ENCODE results near the gene MRGPRD. TPM values are rescaled to one million over a fixed set of nuclear protein-coding genes. Genes with fewer than 3 reads are reported as not detected.
"Not testable (repeated sequence)": the region's sequence is repeated elsewhere in the genome, so short reads cannot be mapped to it uniquely, and the experiment has no call there.

MRGPRD gene
- total RNA-seq, 1 experiment from 2014 or later: not detected

GRCh38 chr11:68977781-68978625, 2.8 kb downstream of the MRGPRD start:
- no peak for DNase-seq (ENCODE audit: low read depth)
- in situ Hi-C loops (cut with HindIII; ENCODE audit: low pct_unique_long_range_greater_than_20kb, low sequenced_read_pairs): no loop called here

- in situ Hi-C loops (cut with HindIII; ENCODE audit: low pct_unique_long_range_greater_than_20kb, low sequenced_read_pairs): no loop called here
Measured at GRCh38 chr11:68976563-68976962, 4.2 kb downstream of the MRGPRD start.

GRCh38 chr11:68976095-68976494, 4.7 kb downstream of the MRGPRD start:
- no peak for DNase-seq (ENCODE audit: low read depth)
- in situ Hi-C loops (cut with HindIII; ENCODE audit: low pct_unique_long_range_greater_than_20kb, low sequenced_read_pairs): no loop called here

More at GRCh38 chr11:68976563-68976962, 4.2 kb downstream of the MRGPRD start:
- no peak for DNase-seq (ENCODE audit: low read depth)

- in situ Hi-C loops (cut with HindIII; ENCODE audit: low pct_unique_long_range_greater_than_20kb, low sequenced_read_pairs): no loop called here
- DNase-seq (ENCODE audit: low read depth): peak; percentile 54
Measured at GRCh38 chr11:68974421-68975194, 6.2 kb downstream of the MRGPRD start.

GRCh38 chr11:68973706-68974105, 7.1 kb downstream of the MRGPRD start:
- in situ Hi-C loops (cut with HindIII; ENCODE audit: low pct_unique_long_range_greater_than_20kb, low sequenced_read_pairs); DNase-seq (ENCODE audit: low read depth): not testable (repeated sequence)

- in situ Hi-C loops (cut with HindIII; ENCODE audit: low pct_unique_long_range_greater_than_20kb, low sequenced_read_pairs): no loop called here
Measured at GRCh38 chr11:68973219-68973618, 7.6 kb downstream of the MRGPRD start.

GRCh38 chr11:68970921-68971636, 9.7 kb downstream of the MRGPRD start:
- in situ Hi-C loops (cut with HindIII; ENCODE audit: low pct_unique_long_range_greater_than_20kb, low sequenced_read_pairs): no loop called here
- DNase-seq (ENCODE audit: low read depth): no peak

More at GRCh38 chr11:68973219-68973618, 7.6 kb downstream of the MRGPRD start:
- DNase-seq (ENCODE audit: low read depth): no peak

GRCh38 chr11:68969386-68969785, 11.4 kb downstream of the MRGPRD start:
- in situ Hi-C loops (cut with HindIII; ENCODE audit: low pct_unique_long_range_greater_than_20kb, low sequenced_read_pairs): no loop called here
- no peak for DNase-seq (ENCODE audit: low read depth)

- in situ Hi-C loops (cut with HindIII; ENCODE audit: low pct_unique_long_range_greater_than_20kb, low sequenced_read_pairs): no loop called here
Measured at GRCh38 chr11:68968306-68969250, 12.2 kb downstream of the MRGPRD start.

GRCh38 chr11:68966894-68967780, 13.6 kb downstream of the MRGPRD start:
- in situ Hi-C loops (cut with HindIII; ENCODE audit: low pct_unique_long_range_greater_than_20kb, low sequenced_read_pairs): no loop called here
- no peak for DNase-seq (ENCODE audit: low read depth)

More at GRCh38 chr11:68968306-68969250, 12.2 kb downstream of the MRGPRD start:
- DNase-seq (ENCODE audit: low read depth): no peak

GRCh38 chr11:68965901-68966853, 14.6 kb downstream of the MRGPRD start:
- no peak for DNase-seq (ENCODE audit: low read depth)
- in situ Hi-C loops (cut with HindIII; ENCODE audit: low pct_unique_long_range_greater_than_20kb, low sequenced_read_pairs): no loop called here

- in situ Hi-C loops (cut with HindIII; ENCODE audit: low pct_unique_long_range_greater_than_20kb, low sequenced_read_pairs): no loop called here
- no peak for DNase-seq (ENCODE audit: low read depth)
Measured at GRCh38 chr11:68963779-68964178, 17.0 kb downstream of the MRGPRD start.

- in situ Hi-C loops (cut with HindIII; ENCODE audit: low pct_unique_long_range_greater_than_20kb, low sequenced_read_pairs): no loop called here
- DNase-seq (ENCODE audit: low read depth): no peak
Measured at GRCh38 chr11:68962527-68963250, 18.1 kb downstream of the MRGPRD start.

GRCh38 chr11:68961245-68961644, 19.5 kb downstream of the MRGPRD start:
- in situ Hi-C loops (cut with HindIII; ENCODE audit: low pct_unique_long_range_greater_than_20kb, low sequenced_read_pairs): no loop called here
- DNase-seq (ENCODE audit: low read depth): no peak

Measured in Caki2 (cell line).